RKO (cell line): ENCODE data around the gene FBXL12.
"Not testable (repeated sequence)": the region's sequence is repeated elsewhere in the genome, so short reads cannot be mapped to it uniquely, and the experiment has no call there.

Experiments used
- DNase-seq: peaks from one replicate; pipeline ENCODE4 v3.0.0-alpha.2; 2016; ENCODE audit warnings: low spot score

Gene FBXL12

GRCh38 chr19:9818734-9819595 lies at the start of gene FBXL12:
Gene FBXL12 (minus strand): TSS chr19:9819079. CDS start chr19:9818813, 266 bp downstream.
- peak; percentile 98 for DNase-seq

- DNase-seq: no peak
Measured at GRCh38 chr19:9865732-9866501, 47.0 kb upstream of the FBXL12 start.

GRCh38 chr19:9863759-9864158 lies 44.9 kb upstream of the FBXL12 start:
- no peak for DNase-seq

GRCh38 chr19:9862938-9863337 lies 44.1 kb upstream of the FBXL12 start:
- no peak for DNase-seq

GRCh38 chr19:9861503-9861902 lies 42.6 kb upstream of the FBXL12 start:
- DNase-seq: no peak

GRCh38 chr19:9860407-9860806 lies 41.5 kb upstream of the FBXL12 start:
- DNase-seq: no peak

GRCh38 chr19:9858766-9859165 lies 39.9 kb upstream of the FBXL12 start:
- DNase-seq: no peak

GRCh38 chr19:9857920-9858746 lies 39.3 kb upstream of the FBXL12 start:
- DNase-seq: no peak

GRCh38 chr19:9857076-9857721 lies 38.3 kb upstream of the FBXL12 start:
- DNase-seq: no peak

GRCh38 chr19:9856609-9857008 lies 37.7 kb upstream of the FBXL12 start:
- no peak for DNase-seq

- no peak for DNase-seq
Measured at GRCh38 chr19:9854282-9854846, 35.5 kb upstream of the FBXL12 start.

GRCh38 chr19:9850235-9850959 lies 31.5 kb upstream of the FBXL12 start:
- no peak for DNase-seq

GRCh38 chr19:9849791-9850190 lies 30.9 kb upstream of the FBXL12 start:
- no peak for DNase-seq

- no peak for DNase-seq
Measured at GRCh38 chr19:9848762-9849161, 29.9 kb upstream of the FBXL12 start.

- DNase-seq: no peak
Measured at GRCh38 chr19:9848060-9848459, 29.2 kb upstream of the FBXL12 start.

GRCh38 chr19:9847087-9847671 lies 28.3 kb upstream of the FBXL12 start:
- peak; percentile 96 for DNase-seq

GRCh38 chr19:9843626-9844273 lies 24.9 kb upstream of the FBXL12 start:
- DNase-seq: not testable (repeated sequence)

GRCh38 chr19:9842834-9843625 lies 24.2 kb upstream of the FBXL12 start:
- DNase-seq: no peak

GRCh38 chr19:9839415-9839814 lies 20.5 kb upstream of the FBXL12 start:
- DNase-seq: no peak
